ENCODE measurements around the gene TOB2.

Gene TOB2, protein sequence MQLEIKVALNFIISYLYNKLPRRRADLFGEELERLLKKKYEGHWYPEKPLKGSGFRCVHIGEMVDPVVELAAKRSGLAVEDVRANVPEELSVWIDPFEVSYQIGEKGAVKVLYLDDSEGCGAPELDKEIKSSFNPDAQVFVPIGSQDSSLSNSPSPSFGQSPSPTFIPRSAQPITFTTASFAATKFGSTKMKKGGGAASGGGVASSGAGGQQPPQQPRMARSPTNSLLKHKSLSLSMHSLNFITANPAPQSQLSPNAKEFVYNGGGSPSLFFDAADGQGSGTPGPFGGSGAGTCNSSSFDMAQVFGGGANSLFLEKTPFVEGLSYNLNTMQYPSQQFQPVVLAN

DNA sequence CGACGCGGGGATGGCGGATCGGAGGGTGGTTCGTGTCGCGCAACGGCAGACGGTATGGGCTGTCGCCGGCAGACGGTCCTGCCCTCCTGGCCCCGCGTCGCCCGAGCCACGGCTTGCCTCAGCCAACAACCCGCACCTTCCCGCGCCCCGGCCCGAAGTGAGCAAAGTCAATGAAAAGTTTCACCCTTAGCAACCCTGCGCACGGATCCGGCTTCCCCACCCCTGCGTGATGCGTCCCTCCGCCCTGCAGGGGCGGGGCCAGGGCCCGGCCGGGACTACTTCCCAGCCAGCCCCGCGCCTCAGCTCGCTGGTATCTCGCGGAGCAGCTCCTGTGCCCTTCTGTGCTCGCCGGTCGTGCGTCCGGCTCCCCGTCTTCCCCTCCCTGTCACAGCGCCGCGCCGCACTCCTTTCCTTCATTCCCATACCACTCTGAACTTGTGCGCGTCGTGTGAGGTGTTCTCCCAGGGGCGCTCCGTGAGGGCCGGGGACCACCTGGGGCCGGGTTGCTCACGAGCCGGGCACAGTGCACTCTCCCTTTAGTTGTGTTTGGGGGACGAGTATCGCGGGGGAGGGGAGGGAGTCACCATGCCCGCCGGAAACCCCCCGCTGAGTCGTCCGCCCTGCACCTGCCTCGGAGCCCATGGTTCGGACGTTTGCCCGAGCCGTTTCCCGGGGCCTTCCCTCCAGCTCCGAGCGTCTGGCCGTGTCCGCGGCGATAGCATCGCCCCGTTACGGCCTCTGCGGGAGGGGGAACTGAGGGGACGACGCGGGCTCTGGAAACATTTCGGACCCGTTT is at the start of gene TOB2:
TOB2 (minus strand) TSS at position 163 of the 796 bp plus-strand sequence. CDS start 9,456 bp downstream, outside the sequence.
- DNase-seq (ENCODE audit: low spot score), result peak; percentile 97

DNA sequence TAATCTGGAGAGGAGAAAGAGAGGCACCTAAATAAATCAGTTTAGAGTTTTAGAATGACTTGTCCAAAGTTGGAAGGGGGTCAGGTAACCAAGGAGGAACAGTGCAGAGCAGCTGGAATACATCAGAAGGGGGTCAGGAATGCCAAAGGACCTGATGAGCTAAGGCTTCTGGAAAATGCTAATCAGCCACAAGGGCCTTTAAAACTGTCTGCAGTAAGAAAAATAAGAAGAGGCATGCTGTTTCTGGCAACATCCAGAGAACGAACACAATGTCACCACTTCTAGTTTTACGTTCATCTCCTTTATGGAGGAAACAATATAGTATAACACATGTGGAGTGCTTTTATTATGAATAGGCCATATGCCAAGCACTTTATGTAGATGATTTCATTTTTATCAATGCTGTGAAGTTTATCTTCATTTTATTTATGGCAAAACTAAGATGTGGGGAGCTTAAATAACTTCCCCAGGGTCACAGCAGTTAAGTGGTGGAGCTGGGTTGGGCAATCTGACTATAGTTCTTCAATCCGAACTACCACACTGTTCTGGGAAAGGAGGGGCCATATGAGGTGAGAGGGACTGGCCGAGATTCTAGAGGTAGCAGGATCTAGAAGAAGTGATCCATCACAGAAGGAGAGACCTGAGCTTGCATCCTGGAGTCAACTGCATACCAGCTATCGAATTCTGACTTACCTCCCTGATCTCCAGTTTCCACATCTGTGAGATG is 44.9 kb upstream of the TOB2 start:
- DNase-seq (ENCODE audit: low spot score), result no peak

GRCh38 chr22:41488596-41489385 is 42.2 kb upstream of the TOB2 start:
- no peak for DNase-seq (ENCODE audit: low spot score)

DNA sequence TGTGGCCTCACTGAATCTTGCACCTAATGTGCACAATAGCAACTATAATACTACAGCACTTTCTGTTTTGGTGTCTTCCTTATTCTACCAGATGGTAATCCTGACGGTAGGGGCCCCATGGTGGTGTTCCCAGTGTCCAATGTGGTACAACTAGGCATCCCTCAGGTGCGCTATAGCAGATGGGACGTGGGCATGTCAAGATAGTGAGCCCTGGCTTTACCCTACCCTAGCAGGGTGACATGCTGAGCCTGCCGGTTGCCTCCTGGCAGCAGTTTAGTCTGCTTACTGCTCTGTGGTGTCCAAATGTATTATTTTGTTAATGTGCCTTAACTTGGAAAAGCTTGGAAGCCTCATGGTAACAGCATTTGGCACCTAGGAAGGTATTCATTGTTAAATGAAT is 41.5 kb upstream of the TOB2 start:
- DNase-seq (ENCODE audit: low spot score), result no peak

DNA sequence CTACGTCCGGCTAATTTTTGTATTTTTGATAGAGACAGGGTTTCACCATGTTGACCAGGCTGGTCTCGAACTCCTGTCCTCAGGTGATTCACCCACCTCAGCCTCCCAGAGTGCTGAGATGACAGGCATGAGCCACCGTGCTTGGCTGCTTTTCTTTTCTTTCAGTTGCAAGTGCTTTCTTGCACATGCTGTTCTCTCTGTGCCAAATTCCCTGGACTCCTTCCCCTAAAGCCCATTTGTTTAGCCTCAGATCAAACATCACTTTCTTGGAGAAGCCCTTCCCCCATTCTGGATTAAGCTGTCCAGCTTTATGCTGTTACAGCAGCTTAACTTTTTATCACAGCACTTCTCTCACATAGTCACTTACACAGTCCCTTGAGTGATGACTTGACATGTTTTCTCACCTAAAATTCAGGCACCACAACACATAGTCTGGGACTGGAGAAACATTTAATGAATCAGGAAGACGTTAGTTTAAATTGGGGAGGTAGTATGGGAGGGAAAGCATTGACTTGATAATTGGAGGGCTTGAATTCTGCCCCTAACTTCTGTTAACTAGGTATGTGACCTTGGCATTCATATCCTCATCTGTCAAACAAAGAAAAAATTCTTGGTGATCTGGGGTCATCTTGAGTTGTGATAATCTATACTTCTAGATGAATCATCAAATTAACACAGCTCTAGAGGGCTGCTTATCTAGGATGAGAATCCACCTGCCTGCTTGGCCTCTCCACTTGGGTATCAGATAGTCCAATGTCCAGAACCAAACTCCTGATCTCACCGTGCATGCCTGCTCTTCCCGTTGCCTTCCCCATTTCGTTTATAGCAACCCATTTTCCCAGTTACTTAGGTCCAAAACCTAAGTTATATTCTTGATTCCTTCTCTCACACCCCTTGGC is 40.7 kb upstream of the TOB2 start:
- no peak for DNase-seq (ENCODE audit: low spot score)

GRCh38 chr22:41485033-41485432 is 38.4 kb upstream of the TOB2 start:
- DNase-seq (ENCODE audit: low spot score), result no peak

DNA sequence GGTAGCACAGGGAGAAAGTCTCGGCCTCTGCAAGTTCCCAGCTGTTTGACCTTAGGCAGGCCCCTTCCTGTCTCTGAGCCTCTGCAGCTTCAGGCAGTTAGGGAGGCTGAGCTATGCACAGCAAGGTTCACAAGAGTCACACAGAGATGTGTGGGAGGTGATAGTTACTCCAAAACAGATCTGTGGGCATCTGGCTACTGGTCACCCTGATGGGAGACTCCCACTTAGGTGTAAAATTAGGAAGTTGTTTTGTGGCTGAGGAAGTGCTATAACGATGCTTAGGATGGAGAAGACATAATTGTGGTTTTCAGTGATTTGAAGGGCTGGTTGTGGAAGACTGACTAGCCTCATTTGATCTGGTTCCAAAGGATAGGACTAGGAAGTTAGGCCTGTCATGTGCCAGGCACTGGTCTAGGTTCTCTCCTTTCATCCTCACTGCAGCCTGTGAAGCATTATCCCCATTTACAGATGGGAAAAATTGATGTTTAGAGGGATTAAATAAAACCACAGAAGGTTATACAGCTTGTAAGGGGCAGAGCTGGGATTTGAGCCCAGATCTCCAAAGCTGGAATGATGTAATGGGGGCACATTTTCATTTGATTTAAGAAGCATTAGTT is 35.8 kb upstream of the TOB2 start:
- no peak for DNase-seq (ENCODE audit: low spot score)

GRCh38 chr22:41481925-41482318 is 35.3 kb upstream of the TOB2 start:
- no peak for DNase-seq (ENCODE audit: low spot score)

GRCh38 chr22:41481131-41481830 is 34.7 kb upstream of the TOB2 start:
- peak; percentile 39 for DNase-seq (ENCODE audit: low spot score)

GRCh38 chr22:41480397-41480735 is 33.8 kb upstream of the TOB2 start:
- DNase-seq (ENCODE audit: low spot score), result peak; percentile 57

- DNase-seq (ENCODE audit: low spot score), result peak; percentile 89
Observed at GRCh38 chr22:41479671-41480396, 33.2 kb upstream of the TOB2 start.

- DNase-seq (ENCODE audit: low spot score), result peak; percentile 72
Observed at GRCh38 chr22:41478891-41479521, 32.4 kb upstream of the TOB2 start.

- no peak for DNase-seq (ENCODE audit: low spot score)
Observed at GRCh38 chr22:41478473-41478872, 31.9 kb upstream of the TOB2 start.

DNA sequence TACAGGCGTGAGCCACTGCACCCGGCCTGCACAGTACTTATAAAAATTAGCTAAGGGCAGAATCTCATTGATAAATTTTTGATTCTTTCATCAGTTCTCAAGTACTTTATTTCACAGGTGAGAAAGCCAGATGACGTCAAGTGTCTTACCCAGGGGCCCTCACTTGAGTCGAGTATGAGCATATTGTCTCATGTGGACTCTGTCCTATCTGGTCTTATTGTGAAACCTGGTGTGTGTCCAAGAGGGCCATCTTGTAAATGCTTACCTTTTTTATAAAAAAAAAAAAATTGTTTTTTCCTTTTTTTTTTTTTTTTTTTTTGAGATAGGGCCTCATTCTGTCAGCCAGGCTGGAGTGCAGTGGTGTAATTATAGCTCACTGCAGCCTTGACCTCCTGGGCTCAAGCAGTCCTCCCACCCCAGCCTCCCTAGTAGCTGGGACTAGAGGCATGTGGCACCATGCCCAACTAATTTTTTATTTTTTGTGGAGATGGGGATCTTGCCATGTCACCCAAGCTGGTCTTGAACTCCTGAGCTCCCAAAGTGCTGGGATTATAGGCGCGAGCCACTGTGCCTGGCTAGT is 28.4 kb upstream of the TOB2 start:
- DNase-seq (ENCODE audit: low spot score), result no peak

GRCh38 chr22:41471568-41471967 is 25.0 kb upstream of the TOB2 start:
- DNase-seq (ENCODE audit: low spot score), result no peak

DNA sequence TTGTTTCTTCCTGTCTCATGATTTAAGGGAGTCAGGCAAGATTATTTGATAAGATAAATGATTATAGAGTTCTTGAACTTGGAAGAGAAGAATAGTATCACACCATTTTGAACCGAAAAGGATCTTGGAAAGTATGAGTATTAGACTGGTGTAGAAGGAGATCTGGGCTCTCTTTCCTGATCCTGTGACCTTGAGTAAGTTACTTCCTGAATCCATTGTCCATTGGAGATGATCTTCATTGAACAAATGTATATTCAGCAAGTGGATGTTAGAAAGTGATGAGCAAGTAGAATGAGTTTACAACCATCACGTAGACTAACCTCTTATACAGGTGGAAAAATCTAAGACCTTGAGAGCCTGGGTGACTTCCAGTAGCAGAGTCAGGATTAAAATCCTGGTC is 24.3 kb upstream of the TOB2 start:
- DNase-seq (ENCODE audit: low spot score), result no peak

DNA sequence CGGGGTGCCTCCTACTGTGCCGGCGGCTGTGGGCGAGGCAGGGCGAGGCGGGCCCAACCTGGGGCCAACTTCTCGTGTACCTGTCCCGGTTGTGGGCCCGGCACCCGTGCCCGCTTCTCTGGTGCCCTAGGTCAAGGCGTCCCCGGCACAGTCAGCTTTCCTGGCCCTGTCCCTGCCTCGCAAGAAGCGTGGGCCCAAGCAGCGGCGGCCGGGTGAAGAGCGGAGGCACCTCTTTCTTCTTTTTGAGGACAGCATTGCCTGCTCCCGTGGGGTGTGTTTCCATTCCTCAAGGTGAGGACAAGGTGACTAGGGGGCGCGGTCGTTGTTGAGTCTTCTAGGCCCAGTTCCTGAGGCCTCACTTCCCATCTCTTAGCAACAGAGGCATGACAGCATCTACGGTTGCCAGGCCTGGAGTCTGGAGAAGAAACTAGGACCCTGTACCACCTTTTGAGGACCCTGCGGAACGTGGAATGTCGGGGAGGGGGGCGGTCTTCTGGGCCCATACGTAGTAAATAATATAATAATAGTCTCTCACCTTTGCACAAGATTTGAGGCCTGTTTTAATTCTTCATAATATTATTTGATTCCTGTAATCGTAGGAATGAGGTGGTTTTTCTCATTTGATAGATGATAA is 22.7 kb upstream of the TOB2 start:
- DNase-seq (ENCODE audit: low spot score), result peak; percentile 38
